H1 (cell line): ENCODE data around the gene INTS1. TPM values are rescaled to one million over a fixed set of nuclear protein-coding genes. Genes with fewer than 3 reads are reported as not detected.

Experiments used
- CTCF ChIA-PET: fragments of 300-600 bp; sonication (Branson Sonifier 250); formaldehyde crosslinking; loops from one replicate; lab custom pipeline; 2021; ENCODE audit not compliant: partially characterized antibody; lab: Charles Lee
- POLR2A ChIA-PET: fragments of 300-600 bp; sonication (Branson Sonifier 250); formaldehyde crosslinking; loops from one replicate; lab custom pipeline; 2021; ENCODE audit warnings: inconsistent platforms; ENCODE audit not compliant: partially characterized antibody; lab: Charles Lee
- DNase-seq, 2 experiments: peaks; one replicate each; pipeline versions ENCODE4 v3.0.0 to v3.0.0-alpha.2; 2010 to 2022; ENCODE audit warnings: low spot score in 2 of 2, low read depth in 1 of 2, mixed read lengths in 1 of 2
- FAIRE-seq: peaks from 2 replicates; lab custom pipeline; 2011; peaks lifted over from hg19 to GRCh38; lab: Jason Lieb, UNC
- H2AFZ ChIP-seq: 2 replicates; pipeline ENCODE4 v1.8.1; 2012; ENCODE audit warnings: low read length, inconsistent platforms
- H2AK5ac ChIP-seq: 2 replicates; pipeline ENCODE4 v1.6.1; 2013; ENCODE audit warnings: low read depth, low read length
- H2BK120ac ChIP-seq: replicated peaks from 2 replicates; pipeline ENCODE3; 2013; ENCODE audit warnings: low read depth, low read length, inconsistent platforms
- H2BK12ac ChIP-seq: 2 replicates; pipeline ENCODE4 v1.6.1; 2013; ENCODE audit warnings: low read depth, low read length
- H2BK15ac ChIP-seq: 2 replicates; pipeline ENCODE4 v1.6.1; 2013; ENCODE audit warnings: low read length
- H2BK20ac ChIP-seq: 2 replicates; pipeline ENCODE4 v1.6.1; 2013; ENCODE audit warnings: low read length
- H2BK5ac ChIP-seq: 2 replicates; pipeline ENCODE4 v1.6.1; 2013; ENCODE audit warnings: low read depth, low read length
- H3K14ac ChIP-seq: 2 replicates; pipeline ENCODE4 v1.6.1; 2013; ENCODE audit warnings: inconsistent platforms; ENCODE audit not compliant: insufficient read length
- H3K18ac ChIP-seq: 2 replicates; pipeline ENCODE4 v1.6.1; 2013; ENCODE audit warnings: low read length; ENCODE audit errors: extremely low read depth
- H3K23ac ChIP-seq: 2 replicates; pipeline ENCODE4 v1.6.1; 2013; ENCODE audit warnings: inconsistent platforms; ENCODE audit not compliant: insufficient read length
- H3K23me2 ChIP-seq: 2 replicates; pipeline ENCODE4 v1.6.1; 2013; ENCODE audit warnings: low read depth, low read length
- H3K27ac ChIP-seq: 2 replicates; pipeline ENCODE4 v1.6.1; 2011; ENCODE audit warnings: low read depth, low read length, inconsistent platforms
- H3K27me3 ChIP-seq, 4 experiments: replicated peaks in 1 of 4; 1 replicate in 1 of 4; 2 replicates in 3 of 4; pipeline versions ENCODE4 v1.6.1 to v1.8.1; 2011 to 2013; ENCODE audit warnings: low read length in 3 of 4, mild to moderate bottlenecking in 3 of 4, inconsistent platforms in 2 of 4, mixed read lengths in 2 of 4, moderate library complexity in 1 of 4; ENCODE audit not compliant: control insufficient read depth in 3 of 4, insufficient read depth in 3 of 4; ENCODE audit errors: extremely low read depth in 1 of 4
- H3K36me3 ChIP-seq, 4 experiments: 2 replicates each; pipeline versions ENCODE4 v1.6.1 to v1.8.1; 2011 to 2013; ENCODE audit warnings: mild to moderate bottlenecking in 4 of 4, low read length in 3 of 4, moderate library complexity in 2 of 4, control low read depth in 1 of 4, inconsistent platforms in 1 of 4; ENCODE audit not compliant: insufficient read depth in 4 of 4, control insufficient read depth in 2 of 4
- H3K4ac ChIP-seq: replicated peaks from 2 replicates; pipeline ENCODE3; 2013; ENCODE audit warnings: low read length, low read depth, mixed read lengths, inconsistent platforms; ENCODE audit not compliant: insufficient read length
- H3K4me1 ChIP-seq, 4 experiments: replicated peaks in 1 of 4; 1 replicate in 1 of 4; 2 replicates in 3 of 4; pipeline versions ENCODE4 v1.6.1 to v1.8.1; 2011 to 2013; ENCODE audit warnings: low read length in 3 of 4, inconsistent platforms in 2 of 4, mixed read lengths in 1 of 4; ENCODE audit not compliant: insufficient read depth in 4 of 4, control insufficient read depth in 3 of 4
- H3K4me2 ChIP-seq, 2 experiments: 2 replicates each; pipeline versions ENCODE4 v1.6.1 to v1.8.1; 2011 to 2013; ENCODE audit warnings: low read depth in 2 of 2, low read length in 2 of 2, control low read depth in 1 of 2, inconsistent platforms in 1 of 2, mild to moderate bottlenecking in 1 of 2; ENCODE audit not compliant: insufficient read depth in 1 of 2
- H3K4me3 ChIP-seq, 4 experiments: fragments of 200-600, 300-600 bp in 1 of 4; sonication (generic), shearing (Covaris generic), sonication (Bioruptor Twin) in 1 of 4; 2 replicates each; pipeline versions ENCODE4 v1.5.1 to v1.8.1; 2011 to 2016; ENCODE audit warnings: low read length in 4 of 4, low read depth in 3 of 4, control low read depth in 2 of 4, inconsistent platforms in 2 of 4, mild to moderate bottlenecking in 2 of 4, mixed read lengths in 1 of 4, moderate library complexity in 1 of 4; ENCODE audit not compliant: insufficient read depth in 2 of 4; ENCODE audit errors: extremely low read depth in 1 of 4
- H3K56ac ChIP-seq: replicated peaks from 2 replicates; pipeline ENCODE3; 2013; ENCODE audit warnings: low read depth, mild to moderate bottlenecking, mixed read lengths, low read length, inconsistent platforms; ENCODE audit not compliant: insufficient read length
- H3K79me1 ChIP-seq: 2 replicates; pipeline ENCODE4 v1.6.1; 2013; ENCODE audit warnings: low read depth, low read length, control low read depth
- H3K79me2 ChIP-seq, 2 experiments: 2 replicates each; pipeline versions ENCODE4 v1.6.1 to v1.8.1; 2012 to 2013; ENCODE audit warnings: low read length in 2 of 2, mild to moderate bottlenecking in 2 of 2, inconsistent platforms in 1 of 2; ENCODE audit not compliant: insufficient read depth in 2 of 2, control insufficient read depth in 1 of 2
- H3K9ac ChIP-seq, 4 experiments: replicated peaks in 1 of 4; 1 replicate in 1 of 4; 2 replicates in 3 of 4; pipeline versions ENCODE4 v1.6.1 to v1.8.1; 2011 to 2013; ENCODE audit warnings: low read depth in 3 of 4, low read length in 3 of 4, control low read depth in 2 of 4, mild to moderate bottlenecking in 2 of 4, moderate library complexity in 2 of 4, inconsistent platforms in 1 of 4; ENCODE audit errors: extremely low read depth in 1 of 4
- H3K9me3 ChIP-seq, 2 experiments: 2 replicates each; pipeline versions ENCODE4 v1.6.1 to v1.8.1; 2012 to 2013; ENCODE audit warnings: mild to moderate bottlenecking in 2 of 2, moderate library complexity in 2 of 2, control low read depth in 1 of 2, inconsistent platforms in 1 of 2, low read depth in 1 of 2, low read length in 1 of 2, mixed read lengths in 1 of 2; ENCODE audit not compliant: insufficient read depth in 2 of 2
- H4K20me1 ChIP-seq, 2 experiments: replicated peaks in 1 of 2; 2 replicates each; pipeline versions ENCODE3 to v1.8.1; 2011 to 2013; ENCODE audit warnings: inconsistent platforms in 2 of 2, low read length in 2 of 2, mild to moderate bottlenecking in 1 of 2; ENCODE audit not compliant: insufficient read depth in 2 of 2, control insufficient read depth in 1 of 2
- H4K5ac ChIP-seq: 2 replicates; pipeline ENCODE4 v1.6.1; 2013; ENCODE audit warnings: low read length, low read depth, mixed read lengths, inconsistent platforms; ENCODE audit not compliant: insufficient read length
- H4K8ac ChIP-seq: 2 replicates; pipeline ENCODE4 v1.8.0; 2013; ENCODE audit warnings: mild to moderate bottlenecking, moderate library complexity, low read length, inconsistent platforms; ENCODE audit not compliant: insufficient read depth; ENCODE audit errors: extremely low read depth
- H4K91ac ChIP-seq: replicated peaks from 2 replicates; pipeline ENCODE3; 2013; ENCODE audit warnings: low read length, mixed read lengths, inconsistent platforms; ENCODE audit not compliant: insufficient read length
- JUND ChIP-seq: IDR thresholded peaks from 2 replicates; pipeline ENCODE4 v1.6.1; 2011; ENCODE audit warnings: mild to moderate bottlenecking, improper control_type of control experiment, low read length
- KDM5A ChIP-seq: fragments of 200-600 bp; IDR thresholded peaks from 2 replicates; pipeline ENCODE4 v1.7.1; 2012; ENCODE audit warnings: mild to moderate bottlenecking, low read length, inconsistent platforms, mixed read lengths
- NRF1 ChIP-seq: IDR thresholded peaks from 2 replicates; pipeline ENCODE4 v1.6.1; 2011; ENCODE audit warnings: mild to moderate bottlenecking, low read depth, low read length, improper control_type of control experiment
- POLR2A ChIP-seq, 2 experiments: IDR thresholded peaks; 1 replicate in 1 of 2; 2 replicates in 1 of 2; pipeline ENCODE4 v1.6.1; 2011; ENCODE audit warnings: low read depth in 2 of 2, low read length in 2 of 2, mild to moderate bottlenecking in 2 of 2; ENCODE audit errors: control extremely low read depth in 1 of 2
- RBBP5 ChIP-seq: IDR thresholded peaks from 2 replicates; pipeline ENCODE4 v1.7.1; 2012; ENCODE audit warnings: low read depth, mild to moderate bottlenecking, inconsistent platforms, low read length, moderate library complexity, borderline replicate concordance
- RFX5 ChIP-seq: IDR thresholded peaks from 2 replicates; pipeline ENCODE4 v1.6.1; 2011; ENCODE audit warnings: low read depth, low read length, improper control_type of control experiment, borderline replicate concordance
- SIRT6 ChIP-seq: IDR thresholded peaks from one replicate; pipeline ENCODE4 v1.7.1; 2012; ENCODE audit warnings: low read length, inconsistent platforms
- SUZ12 ChIP-seq: fragments of 200-600 bp; sonication (generic); IDR thresholded peaks from 2 replicates; pipeline ENCODE4 v1.6.1; 2012; ENCODE audit warnings: mild to moderate bottlenecking, inconsistent platforms, low read length, moderate library complexity, mixed read lengths
- WGBS, 2 experiments: shearing (Covaris generic) in 1 of 2; methylation state at CpG; one replicate each; pipeline versions ENCODE4 v1.1.6 to v1.1.7; 2013 to 2015; ENCODE audit warnings: low lambda C conversion rate in 2 of 2, mixed read lengths in 2 of 2, inconsistent platforms in 1 of 2, low coverage in 1 of 2, missing lambda C conversion rate in 1 of 2; ENCODE audit not compliant: insufficient replicate concordance in 2 of 2, insufficient coverage in 1 of 2, insufficient read length in 1 of 2; ENCODE audit errors: extremely low coverage in 1 of 2, missing lambda C conversion rate in 1 of 2; 5-methylcytosine and 5-hydroxymethylcytosine counted together
- polyA plus RNA-seq, 7 experiments: library from polyadenylated mRNA; depleted of rRNA in 3 of 7; stranded (reverse) in 5 of 7; unstranded in 2 of 7; fragments of >200 nt in 5 of 7; fragments of 200-250 nt in 2 of 7; gene quantifications; 1 replicate in 5 of 7; 2 replicates in 1 of 7; 4 replicates in 1 of 7; pipeline versions ENCODE4 v1.2.1 to v1.2.3, GENCODE V29; 2011 to 2013; ENCODE audit warnings: missing spikeins in 2 of 7, mixed read lengths in 2 of 7
- total RNA-seq: library from RNA; stranded (reverse); fragmentation: NEBNext Ultra II Directional; extraction: Animal tissue kit (Norgen Biotek cat#: 25700); gene quantifications from 2 replicates; pipeline ENCODE4 v1.2.1, GENCODE V29; 2021

Gene INTS1
- total and polyA plus RNA-seq, 2 of the 8 experiments (the other 6 are each of a cell fraction or from before 2014, with no cell fraction given) = 76.9 to 104 TPM

DNA sequence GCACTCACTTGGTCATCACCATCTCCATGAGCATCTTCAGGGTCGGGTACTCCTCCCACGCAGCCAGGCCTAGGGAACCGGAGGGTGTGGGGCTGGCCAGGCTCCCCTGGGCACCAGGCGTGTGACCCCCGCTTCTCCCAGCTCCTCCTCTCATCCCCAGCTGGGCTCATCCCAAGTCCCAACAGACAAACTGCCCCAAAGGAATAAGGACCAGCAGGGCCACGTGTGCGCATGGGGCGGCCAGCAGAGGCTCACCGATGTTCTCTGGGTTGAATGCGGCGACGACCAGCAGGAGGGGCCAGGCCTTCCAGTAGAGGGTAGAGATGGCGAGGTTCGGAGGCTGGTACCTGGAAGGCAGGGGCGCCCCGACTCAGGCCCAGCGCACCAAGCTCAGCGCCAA, 14.9 kb downstream of the INTS1 start:
- Histone ChIP-seq H3K14ac (no peak overlapping the region), H3K9me3 (no peaks in the 10 kb centered on the region), H3K79me1 (no peaks in the 10 kb centered on the region), H2BK20ac (no peak overlapping the region), H4K20me1 (peaks cover 3 to 16% of the 10 kb centered on the region in 2 experiments), H2BK5ac (no peak overlapping the region), H3K4me2 (no peak overlapping the region), H3K56ac (no peak overlapping the region), H4K5ac (no peak overlapping the region), H2AFZ (no peak overlapping the region), H3K27me3 (no peaks in the 10 kb centered on the region), H3K9ac (no peak overlapping the region), H3K79me2 (no peaks in the 10 kb centered on the region), H4K91ac (no peak overlapping the region), H3K4me3 (no peak overlapping the region), H3K27ac (no peak overlapping the region), H3K23ac (no peak overlapping the region), H2BK12ac (no peak overlapping the region), H3K4ac (no peak overlapping the region), H3K36me3 (peaks cover 18 to 64% (median 36%) of the 10 kb centered on the region in 4 experiments), H2BK120ac (no peak overlapping the region), H3K23me2 (no peaks in the 10 kb centered on the region), H3K18ac (no peak overlapping the region), H2BK15ac (no peak overlapping the region), H3K4me1 (no peaks in the 10 kb centered on the region), H4K8ac (no peak overlapping the region), H2AK5ac (no peak overlapping the region)
- WGBS, 2 experiments = 87% methylated on average over 18 of the region's 18 CpGs; no CpG with 5 or more reads in 1 of the 2 experiments
- POLR2A ChIA-PET = interaction anchor here (1.7 to 5.0 kb wide), 2 partner anchors 12 to 17 kb away, joined by 7 to 43 read pairs; no protein-coding TSS in a partner anchor
- TF ChIP-seq NRF1 (no peak), KDM5A (no peak), JUND (no peak), RFX5 (no peak), SUZ12 (no peak), POLR2A (IDR thresholded peaks at IDR 0.05; ENCODE audit: control extremely low read depth in 1 of 2, low read depth in 2 of 2, low read length in 2 of 2) (no peak), SIRT6 (no peak), RBBP5 (no peak)
- DNase-seq (no peak), FAIRE-seq (no peak)
- CTCF ChIA-PET = interaction anchor here (0.6 to 4.2 kb wide), 4 partner anchors 9 to 18 kb away, joined by 3 to 38 read pairs (median 4); no protein-coding TSS in a partner anchor
